ENCODE measurements around the gene EYS.

DNA sequence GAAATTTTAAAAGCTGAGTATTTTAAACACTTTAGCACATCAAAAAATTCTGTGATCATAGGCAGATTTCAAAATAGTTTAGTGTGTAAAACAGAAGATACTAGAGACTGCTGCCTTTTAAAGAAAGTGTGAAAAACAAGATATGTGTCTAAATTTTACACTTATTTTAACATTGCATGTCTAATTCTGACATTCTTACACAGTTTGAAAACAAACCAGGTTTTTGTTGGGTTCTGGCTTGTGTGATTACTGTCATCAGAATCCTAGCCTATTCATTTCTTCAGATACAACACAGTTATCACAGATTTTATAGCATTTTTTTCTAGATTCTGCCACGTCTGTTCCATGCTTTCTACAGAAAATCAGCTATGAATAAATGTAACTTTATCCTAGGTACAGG, 257.1 kb downstream of the EYS start:
- no peak for TF ChIP-seq ELF1 (IDR thresholded peaks at IDR 0.05; ENCODE audit: borderline replicate concordance, low read depth)
- TF ChIP-seq, protein P1, sequence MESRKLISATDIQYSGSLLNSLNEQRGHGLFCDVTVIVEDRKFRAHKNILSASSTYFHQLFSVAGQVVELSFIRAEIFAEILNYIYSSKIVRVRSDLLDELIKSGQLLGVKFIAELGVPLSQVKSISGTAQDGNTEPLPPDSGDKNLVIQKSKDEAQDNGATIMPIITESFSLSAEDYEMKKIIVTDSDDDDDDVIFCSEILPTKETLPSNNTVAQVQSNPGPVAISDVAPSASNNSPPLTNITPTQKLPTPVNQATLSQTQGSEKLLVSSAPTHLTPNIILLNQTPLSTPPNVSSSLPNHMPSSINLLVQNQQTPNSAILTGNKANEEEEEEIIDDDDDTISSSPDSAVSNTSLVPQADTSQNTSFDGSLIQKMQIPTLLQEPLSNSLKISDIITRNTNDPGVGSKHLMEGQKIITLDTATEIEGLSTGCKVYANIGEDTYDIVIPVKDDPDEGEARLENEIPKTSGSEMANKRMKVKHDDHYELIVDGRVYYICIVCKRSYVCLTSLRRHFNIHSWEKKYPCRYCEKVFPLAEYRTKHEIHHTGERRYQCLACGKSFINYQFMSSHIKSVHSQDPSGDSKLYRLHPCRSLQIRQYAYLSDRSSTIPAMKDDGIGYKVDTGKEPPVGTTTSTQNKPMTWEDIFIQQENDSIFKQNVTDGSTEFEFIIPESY (IDR thresholded peaks at IDR 0.05; ENCODE audit: extremely low read depth, insufficient replicate concordance, low read length): no peak
- no peak for TF ChIP-seq POLR2A (IDR thresholded peaks at IDR 0.05; ENCODE audit: borderline replicate concordance, extremely low read depth, insufficient read depth, insufficient read length)
- TF ChIP-seq CTCF (IDR thresholded peaks at IDR 0.05 in 2 of 3, conservative IDR thresholded peaks at IDR 0.05 in 1 of 3; ENCODE audit: borderline replicate concordance in 1 of 3, insufficient read depth in 1 of 3, low read depth in 2 of 3, low read length in 2 of 3): no peak
- no peak for TF ChIP-seq CBX3 (IDR thresholded peaks at IDR 0.05; ENCODE audit: low read depth)
- no peak for TF ChIP-seq CEBPB (IDR thresholded peaks at IDR 0.05; ENCODE audit: low read depth)
- TF ChIP-seq POLR2AphosphoS5 (IDR thresholded peaks at IDR 0.05; ENCODE audit: low read depth, low read length): no peak
- no peak for TF ChIP-seq JUND (IDR thresholded peaks at IDR 0.05)
- TF ChIP-seq ZFX (IDR thresholded peaks at IDR 0.05): no peak
- TF ChIP-seq EZH2 (IDR thresholded peaks at IDR 0.05): no peak
- TF ChIP-seq SP1 (IDR thresholded peaks at IDR 0.05; ENCODE audit: low read depth): no peak
- no peak for TF ChIP-seq YY1 (IDR thresholded peaks at IDR 0.05; ENCODE audit: extremely low read depth, insufficient replicate concordance, low read depth, low read length)
- no peak for TF ChIP-seq ZNF274 (IDR thresholded peaks at IDR 0.05; ENCODE audit: low read depth, low read length)
- TF ChIP-seq RAD21 (IDR thresholded peaks at IDR 0.05; ENCODE audit: low read depth): no peak
